ENCODE measurements around the gene NCAPG2. TPM values are rescaled to one million over a fixed set of nuclear protein-coding genes. Genes with fewer than 3 reads are reported as not detected.

NCAPG2 gene
- total RNA-seq, 1 donor from 2014 or later: 3.2 TPM

DNA sequence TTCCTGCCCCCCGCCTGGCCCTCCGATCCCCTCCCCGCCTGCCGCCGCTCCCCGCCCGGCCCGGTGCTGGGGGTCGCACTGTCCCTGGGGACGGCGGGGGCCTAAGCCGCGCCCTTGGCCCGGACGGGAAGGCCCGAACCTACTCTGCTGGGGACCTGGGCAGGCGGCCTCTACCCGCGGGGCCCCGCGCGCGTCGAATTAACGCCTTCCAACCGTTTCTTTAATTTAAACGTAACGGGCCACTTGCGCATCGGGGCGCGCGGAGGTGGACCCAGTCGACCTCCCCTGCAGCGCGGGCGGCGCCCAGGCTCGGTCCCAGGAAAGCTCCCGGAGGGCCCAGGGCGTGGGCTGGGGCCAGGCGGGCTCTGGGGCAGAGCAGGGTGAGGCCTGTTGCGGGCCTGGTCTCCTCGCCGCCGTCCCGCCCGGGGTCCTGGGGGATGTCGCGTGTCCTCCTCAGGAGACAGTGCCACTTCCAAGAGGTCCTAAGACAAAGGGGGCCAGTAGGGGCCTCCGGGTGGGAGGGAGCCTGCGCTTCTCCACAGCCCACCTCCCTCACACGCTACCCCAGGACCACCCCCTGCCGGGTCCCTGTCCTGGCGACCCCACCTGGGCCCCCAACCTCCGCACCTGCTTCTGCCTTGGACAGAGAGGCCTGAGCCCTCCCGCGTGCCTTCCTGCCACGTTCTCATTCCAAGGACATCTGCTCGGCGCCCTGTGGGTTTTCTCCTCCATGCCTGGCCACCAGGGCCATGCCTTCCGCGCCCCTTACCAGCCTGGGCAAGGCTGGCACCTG is 116.3 kb downstream of the NCAPG2 start:
- DNase-seq (ENCODE audit: low read depth) (no peak), FAIRE-seq (no peak)
- no peaks in the 10 kb centered on the region for H3K36me3 ChIP-seq (ENCODE audit: control insufficient read depth, insufficient read depth, low read length)
- TF ChIP-seq, protein P1, sequence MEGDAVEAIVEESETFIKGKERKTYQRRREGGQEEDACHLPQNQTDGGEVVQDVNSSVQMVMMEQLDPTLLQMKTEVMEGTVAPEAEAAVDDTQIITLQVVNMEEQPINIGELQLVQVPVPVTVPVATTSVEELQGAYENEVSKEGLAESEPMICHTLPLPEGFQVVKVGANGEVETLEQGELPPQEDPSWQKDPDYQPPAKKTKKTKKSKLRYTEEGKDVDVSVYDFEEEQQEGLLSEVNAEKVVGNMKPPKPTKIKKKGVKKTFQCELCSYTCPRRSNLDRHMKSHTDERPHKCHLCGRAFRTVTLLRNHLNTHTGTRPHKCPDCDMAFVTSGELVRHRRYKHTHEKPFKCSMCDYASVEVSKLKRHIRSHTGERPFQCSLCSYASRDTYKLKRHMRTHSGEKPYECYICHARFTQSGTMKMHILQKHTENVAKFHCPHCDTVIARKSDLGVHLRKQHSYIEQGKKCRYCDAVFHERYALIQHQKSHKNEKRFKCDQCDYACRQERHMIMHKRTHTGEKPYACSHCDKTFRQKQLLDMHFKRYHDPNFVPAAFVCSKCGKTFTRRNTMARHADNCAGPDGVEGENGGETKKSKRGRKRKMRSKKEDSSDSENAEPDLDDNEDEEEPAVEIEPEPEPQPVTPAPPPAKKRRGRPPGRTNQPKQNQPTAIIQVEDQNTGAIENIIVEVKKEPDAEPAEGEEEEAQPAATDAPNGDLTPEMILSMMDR (IDR thresholded peaks at IDR 0.05; ENCODE audit: insufficient read depth, low read length, severe bottlenecking): no peak
- H3K27me3 ChIP-seq (ENCODE audit: control insufficient read depth, insufficient read depth, low read length): peaks cover 6% of the 10 kb centered on the region
- H3K4me3 ChIP-seq (ENCODE audit: low read depth, low read length): peak overlapping the region; percentile 30

DNA sequence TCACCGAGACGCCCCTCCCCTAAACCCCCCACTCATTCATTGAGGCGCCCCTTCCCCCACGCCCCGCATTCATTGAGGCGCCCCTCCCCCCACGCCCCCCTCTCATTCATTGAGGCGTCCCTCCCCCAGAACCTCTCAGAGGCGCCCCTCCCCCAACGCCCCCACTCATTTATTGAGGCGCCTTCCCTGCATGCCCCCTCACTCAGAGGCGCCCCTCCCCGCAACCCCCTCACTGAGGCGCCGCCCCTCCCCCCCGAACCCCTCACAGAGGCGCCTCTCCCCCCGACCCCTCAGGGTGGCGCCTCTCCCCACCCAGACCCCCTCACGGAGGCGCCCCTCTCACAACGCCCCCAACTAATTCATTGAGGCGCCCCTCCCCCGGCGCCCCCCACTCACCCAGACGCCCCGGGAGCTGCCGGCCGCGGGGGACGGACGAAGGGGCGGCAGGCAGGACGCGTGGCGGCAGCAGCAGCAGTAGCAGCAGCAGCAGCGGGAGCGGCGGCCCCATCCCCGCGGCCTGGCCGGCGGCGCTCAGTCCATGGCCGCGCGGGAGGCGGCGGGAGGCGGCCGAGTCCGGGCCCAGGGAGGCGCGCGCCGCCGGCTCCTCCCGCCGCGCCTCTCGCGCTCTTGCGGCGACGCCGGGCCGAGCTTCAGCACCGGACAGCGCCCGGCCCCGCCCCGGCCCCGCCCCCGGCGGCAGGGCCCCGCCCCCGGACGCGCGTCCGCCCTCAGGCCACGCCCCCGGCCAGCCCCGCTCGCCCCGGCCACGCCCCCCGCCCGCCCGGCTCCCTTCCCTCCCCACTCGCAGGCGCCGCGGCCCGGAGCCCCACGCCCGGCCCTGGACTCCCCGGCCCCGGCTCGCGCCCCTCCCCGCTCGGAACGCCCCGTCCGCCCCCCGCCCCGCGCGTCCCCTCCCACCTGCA is 117.2 kb downstream of the NCAPG2 start, which contains the start of gene PTPRN2:
PTPRN2 (minus strand) TSS at position 662 of the 923 bp plus-strand sequence.
- TF ChIP-seq, protein P1 (IDR thresholded peaks at IDR 0.05; ENCODE audit: insufficient read depth, low read length, severe bottlenecking): no peak
- no peak for DNase-seq (ENCODE audit: low read depth)
- Histone ChIP-seq H3K36me3 (ENCODE audit: control insufficient read depth, insufficient read depth, low read length) (no peaks in the 10 kb centered on the region), H3K27me3 (ENCODE audit: control insufficient read depth, insufficient read depth, low read length) (peaks cover 6% of the 10 kb centered on the region), H3K4me3 (ENCODE audit: low read depth, low read length) (peak within 1 kb of the TSS; percentile 30)
- no peak for FAIRE-seq

DNA sequence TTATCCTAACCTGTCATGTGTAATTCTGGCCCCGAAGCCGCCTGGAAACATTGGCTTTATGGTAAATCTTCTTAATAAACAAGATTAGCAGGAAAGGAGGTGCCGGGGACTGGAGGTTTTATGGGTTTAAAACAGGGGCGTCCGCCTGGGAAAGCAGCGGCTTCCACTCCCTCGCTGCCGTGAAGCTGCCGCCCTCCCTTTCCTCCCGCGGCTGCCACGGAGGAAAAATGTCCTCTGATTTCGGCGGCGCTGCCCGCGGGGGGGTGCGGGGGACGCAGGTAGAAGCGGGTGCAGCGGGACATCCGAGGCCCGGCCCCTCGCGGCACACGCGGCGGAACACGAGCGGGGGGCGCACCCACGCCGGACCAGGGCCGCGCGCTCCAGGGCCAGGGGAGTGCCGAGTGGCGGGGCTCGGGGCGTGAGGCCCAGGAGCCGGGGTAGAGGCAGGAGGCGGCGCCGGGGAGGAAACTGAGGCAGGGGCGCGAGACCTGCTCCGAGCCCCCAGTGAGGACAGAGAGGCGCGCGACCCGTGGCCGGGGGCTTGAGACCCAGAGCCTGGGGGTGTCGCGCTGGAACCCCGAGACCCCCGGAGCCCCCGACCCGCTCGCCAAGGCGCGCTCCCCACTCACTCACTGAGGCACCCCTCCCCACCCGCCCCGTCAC is 118.0 kb downstream of the NCAPG2 start:
- Histone ChIP-seq H3K36me3 (ENCODE audit: control insufficient read depth, insufficient read depth, low read length) (no peaks in the 10 kb centered on the region), H3K4me3 (ENCODE audit: low read depth, low read length) (no peak overlapping the region), H3K27me3 (ENCODE audit: control insufficient read depth, insufficient read depth, low read length) (peaks cover 6% of the 10 kb centered on the region)
- FAIRE-seq: no peak
- TF ChIP-seq, protein P1 (IDR thresholded peaks at IDR 0.05; ENCODE audit: insufficient read depth, low read length, severe bottlenecking): no peak
- no peak for DNase-seq (ENCODE audit: low read depth)

DNA sequence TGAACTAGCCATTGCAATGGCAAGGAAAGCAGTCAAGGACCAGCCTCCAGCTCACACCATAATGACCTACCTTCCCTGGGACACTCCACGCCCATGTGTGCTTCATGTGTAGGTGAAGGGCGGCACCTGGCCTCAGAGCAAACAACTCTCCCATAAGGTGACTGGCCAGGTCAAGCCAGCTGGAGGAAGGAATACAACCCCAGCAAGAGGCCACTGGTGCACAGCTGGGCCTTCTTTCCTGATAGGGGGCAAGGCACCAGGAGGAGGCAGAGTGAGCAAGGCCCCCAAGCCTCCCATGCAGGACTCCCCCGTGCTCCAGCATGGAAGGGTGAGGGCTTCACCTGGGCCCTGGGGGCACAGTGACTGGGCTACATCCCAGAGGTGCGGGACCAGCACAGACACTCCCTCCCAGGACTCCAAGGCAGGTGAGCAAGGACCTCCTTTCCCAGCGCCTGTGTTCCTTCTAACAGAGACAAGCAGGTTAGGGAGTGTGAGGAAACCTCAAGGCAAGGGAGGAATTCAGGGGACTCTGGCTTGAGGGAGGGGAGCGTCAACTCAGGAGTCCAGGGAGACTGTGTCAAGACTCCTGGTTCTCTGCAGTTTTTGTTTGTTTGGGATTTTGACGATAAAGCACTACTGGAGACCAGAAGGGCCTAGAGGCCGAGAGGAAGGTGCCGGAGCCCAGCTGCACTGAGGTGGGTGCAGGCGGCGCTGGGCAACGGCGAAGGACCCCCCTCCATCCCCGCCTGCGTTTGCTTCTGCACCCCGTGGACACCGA is 118.7 kb downstream of the NCAPG2 start:
- TF ChIP-seq, protein P1 (IDR thresholded peaks at IDR 0.05; ENCODE audit: insufficient read depth, low read length, severe bottlenecking): no peak
- no peak for DNase-seq (ENCODE audit: low read depth)
- peaks cover 6% of the 10 kb centered on the region for H3K27me3 ChIP-seq (ENCODE audit: control insufficient read depth, insufficient read depth, low read length)
- no peak overlapping the region for H3K4me3 ChIP-seq (ENCODE audit: low read depth, low read length)
- no peak for FAIRE-seq
- H3K36me3 ChIP-seq (ENCODE audit: control insufficient read depth, insufficient read depth, low read length): no peaks in the 10 kb centered on the region

DNA sequence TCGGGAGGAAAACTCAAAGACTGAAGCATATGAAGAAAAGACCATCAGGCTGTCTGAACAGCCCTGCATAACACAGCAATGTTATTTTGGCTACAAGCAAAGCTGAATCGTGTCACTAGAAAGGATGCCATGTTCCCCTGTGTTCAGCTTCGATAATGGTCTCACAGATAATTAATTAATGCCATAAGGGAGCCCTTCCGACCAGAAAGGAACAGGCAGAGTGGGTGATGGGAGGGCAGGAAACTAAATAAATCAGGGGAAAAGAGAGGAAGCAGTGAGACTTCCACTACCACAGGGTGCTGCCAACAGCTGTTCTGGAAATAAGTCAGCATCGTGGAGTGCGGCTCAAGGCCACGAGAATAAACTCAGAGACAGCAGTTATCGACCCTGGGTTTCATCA is 120.2 kb downstream of the NCAPG2 start:
- no peak for DNase-seq (ENCODE audit: low read depth)

More for the DNA sequence above, 120.2 kb downstream of the NCAPG2 start:
- FAIRE-seq: no peak
- peaks cover 6% of the 10 kb centered on the region for H3K27me3 ChIP-seq (ENCODE audit: control insufficient read depth, insufficient read depth, low read length)
- TF ChIP-seq, protein P1 (IDR thresholded peaks at IDR 0.05; ENCODE audit: insufficient read depth, low read length, severe bottlenecking): no peak
- no peaks in the 10 kb centered on the region for H3K36me3 ChIP-seq (ENCODE audit: control insufficient read depth, insufficient read depth, low read length)
- H3K4me3 ChIP-seq (ENCODE audit: low read depth, low read length): no peak overlapping the region

Measured in bronchial epithelial cell (primary cell).